Measurements from ENCODE around the gene STMN3. TPM values are rescaled to one million over a fixed set of nuclear protein-coding genes. Genes with fewer than 3 reads are reported as not detected.

The STMN3 gene
- 2.2 and 2.6 TPM in 2 replicates for total RNA-seq (2014; rRNA removed; shearing (Covaris generic))

GRCh38 chr20:63653041-63653973 is at the start of gene STMN3:
TSS of gene STMN3 (minus strand) at chr20:63653424. CDS start at chr20:63653345, 79 bp downstream.
- DNase-seq (ENCODE audit: low spot score), result peak; percentile 39

- DNase-seq (ENCODE audit: low spot score), result no peak
Observed at GRCh38 chr20:63702036-63702665, 48.9 kb upstream of the STMN3 start.

- DNase-seq (ENCODE audit: low spot score), result peak; percentile 79
Observed at GRCh38 chr20:63701329-63702035, 48.3 kb upstream of the STMN3 start.

DNA sequence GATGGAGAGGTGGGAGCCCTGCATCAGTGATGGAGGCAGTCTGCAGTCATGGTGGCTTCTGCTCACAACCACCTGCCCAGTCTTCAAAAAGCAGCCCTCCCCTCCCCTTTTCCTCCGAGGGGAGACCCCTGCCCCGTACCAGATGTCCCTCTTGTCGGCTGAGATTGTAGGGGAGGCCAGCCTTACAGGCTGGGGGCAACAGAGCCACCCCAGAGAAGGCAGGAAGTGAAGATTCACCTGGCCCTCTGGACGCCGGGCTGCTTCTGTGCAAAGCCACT is 47.8 kb upstream of the STMN3 start:
- DNase-seq (ENCODE audit: low spot score), result no peak

DNA sequence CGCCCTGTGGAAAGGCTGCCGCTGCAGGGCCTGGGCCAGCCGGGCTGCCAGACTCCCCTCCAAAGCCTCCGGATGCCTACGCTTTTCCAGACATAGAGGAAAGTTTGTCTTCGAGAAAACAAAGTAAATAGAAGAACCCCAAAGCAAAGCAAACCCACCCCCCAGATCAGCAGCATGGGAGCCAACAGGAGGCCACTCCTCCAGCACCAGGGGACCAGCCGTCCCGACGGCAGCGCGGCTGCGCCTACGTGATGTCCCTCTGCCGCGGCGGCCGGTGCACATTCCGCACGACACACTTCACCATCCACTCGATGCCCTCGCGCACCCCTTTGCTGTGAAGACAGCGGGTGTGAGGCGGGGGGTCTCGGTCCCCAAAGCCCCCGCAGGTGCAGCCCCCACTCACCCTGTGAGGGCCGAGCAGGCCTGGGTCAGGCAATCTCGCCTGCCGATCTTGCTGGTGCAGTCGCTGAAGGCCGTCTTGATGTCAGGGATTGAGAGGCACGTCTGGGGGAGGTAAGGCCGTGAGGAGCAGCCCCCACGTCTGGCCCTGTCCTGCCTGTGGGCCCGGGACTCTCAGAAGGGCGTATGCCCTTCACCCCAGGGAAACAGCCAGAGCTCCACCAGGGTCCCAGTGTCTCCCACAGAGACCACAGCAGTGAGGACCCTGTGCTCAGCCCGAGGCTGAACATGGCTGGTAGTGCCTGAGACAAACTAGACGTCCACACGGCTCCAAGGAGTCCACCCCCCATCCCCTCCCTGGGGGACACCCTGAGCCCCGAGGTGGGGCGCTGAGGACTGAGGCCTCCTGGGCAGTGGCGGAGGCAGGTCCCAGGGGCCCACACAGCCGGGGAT is 47.2 kb upstream of the STMN3 start:
- no peak for DNase-seq (ENCODE audit: low spot score)

DNA sequence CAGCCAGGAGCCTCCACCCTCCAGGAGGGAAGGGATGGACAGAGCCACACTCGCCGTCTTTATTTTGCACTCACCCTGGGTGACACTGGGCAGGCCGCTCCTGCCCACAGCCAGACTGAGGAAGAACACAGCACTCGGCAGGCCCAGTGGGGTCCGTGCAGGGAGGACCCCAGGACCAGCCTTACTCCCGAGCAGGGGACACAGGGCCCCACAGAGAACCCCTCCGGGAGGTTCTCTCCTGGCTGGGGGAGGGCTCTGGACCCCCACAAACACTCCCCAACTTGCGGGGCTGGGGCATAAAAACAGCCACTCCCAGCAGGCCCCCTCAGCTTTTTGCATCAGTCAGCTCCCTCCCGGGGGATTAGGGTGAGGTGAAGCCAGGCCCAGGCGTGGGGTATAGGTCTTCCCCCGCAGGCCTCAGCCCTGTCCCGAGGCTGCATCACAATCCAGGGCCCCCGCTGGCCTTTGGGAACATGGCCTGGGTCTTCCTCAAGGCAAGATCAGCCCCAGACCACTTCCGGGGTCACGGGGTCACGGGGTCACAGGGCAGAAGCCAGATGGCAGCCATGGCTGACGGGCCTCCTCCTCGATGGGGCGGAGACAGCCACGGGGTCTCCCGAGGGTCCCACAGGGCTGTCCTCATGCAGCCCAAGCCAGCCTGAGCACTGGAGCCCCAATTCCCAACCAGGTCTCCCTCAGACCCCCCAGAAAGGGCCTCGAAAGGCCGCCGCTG is 46.4 kb upstream of the STMN3 start:
- no peak for DNase-seq (ENCODE audit: low spot score)

DNA sequence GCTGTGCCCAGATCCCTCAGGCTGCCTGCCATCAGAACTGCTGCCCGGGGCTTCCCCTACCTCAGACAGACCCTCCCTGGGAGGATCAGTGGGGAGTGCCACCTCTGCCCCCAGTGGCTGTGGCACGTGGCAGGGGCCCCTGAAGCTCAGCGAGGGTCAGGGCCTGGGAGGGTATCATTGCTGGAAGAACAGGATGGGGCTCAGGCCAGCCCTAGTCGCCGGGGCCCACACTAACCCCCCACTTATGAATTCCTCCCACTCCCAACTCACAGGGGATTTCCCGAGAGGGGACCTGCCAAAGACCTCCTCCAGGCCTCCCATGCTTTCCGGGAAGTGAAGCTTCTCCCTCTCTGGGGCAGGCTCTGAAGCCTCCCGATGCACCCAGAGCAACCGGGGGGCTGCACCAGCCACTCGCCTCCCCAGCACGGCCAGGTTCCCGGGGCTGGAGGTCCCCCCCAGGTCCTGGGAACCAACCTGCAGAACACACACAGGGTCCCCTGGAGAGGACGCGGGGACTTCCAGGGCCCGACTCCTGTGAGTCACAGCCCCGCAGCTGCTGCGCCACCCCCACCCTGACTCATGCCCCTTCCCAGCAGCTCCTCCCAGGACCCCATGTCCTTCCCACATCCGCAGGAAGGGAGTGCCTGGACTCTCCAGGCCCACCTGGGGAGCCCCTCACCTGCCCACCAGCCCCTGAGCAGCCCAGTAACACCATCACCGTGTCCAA is 45.7 kb upstream of the STMN3 start:
- DNase-seq (ENCODE audit: low spot score), result peak; percentile 97

GRCh38 chr20:63697868-63698545 is 44.8 kb upstream of the STMN3 start:
- DNase-seq (ENCODE audit: low spot score), result no peak

- DNase-seq (ENCODE audit: low spot score), result no peak
Observed at GRCh38 chr20:63697357-63697867, 44.2 kb upstream of the STMN3 start.

DNA sequence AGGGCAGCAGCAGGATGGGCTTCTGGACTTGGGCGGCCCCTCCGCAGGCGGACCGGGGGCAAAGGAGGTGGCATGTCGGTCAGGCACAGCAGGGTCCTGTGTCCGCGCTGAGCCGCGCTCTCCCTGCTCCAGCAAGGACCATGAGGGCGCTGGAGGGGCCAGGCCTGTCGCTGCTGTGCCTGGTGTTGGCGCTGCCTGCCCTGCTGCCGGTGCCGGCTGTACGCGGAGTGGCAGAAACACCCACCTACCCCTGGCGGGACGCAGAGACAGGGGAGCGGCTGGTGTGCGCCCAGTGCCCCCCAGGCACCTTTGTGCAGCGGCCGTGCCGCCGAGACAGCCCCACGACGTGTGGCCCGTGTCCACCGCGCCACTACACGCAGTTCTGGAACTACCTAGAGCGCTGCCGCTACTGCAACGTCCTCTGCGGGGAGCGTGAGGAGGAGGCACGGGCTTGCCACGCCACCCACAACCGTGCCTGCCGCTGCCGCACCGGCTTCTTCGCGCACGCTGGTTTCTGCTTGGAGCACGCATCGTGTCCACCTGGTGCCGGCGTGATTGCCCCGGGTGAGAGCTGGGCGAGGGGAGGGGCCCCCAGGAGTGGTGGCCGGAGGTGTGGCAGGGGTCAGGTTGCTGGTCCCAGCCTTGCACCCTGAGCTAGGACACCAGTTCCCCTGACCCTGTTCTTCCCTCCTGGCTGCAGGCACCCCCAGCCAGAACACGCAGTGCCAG is 43.6 kb upstream of the STMN3 start, which contains the start of gene TNFRSF6B:
Gene TNFRSF6B (plus strand): TSS at position 25 of the 729 bp plus-strand sequence. CDS start 116 bp downstream, at position 141.
- no peak for DNase-seq (ENCODE audit: low spot score)

DNA sequence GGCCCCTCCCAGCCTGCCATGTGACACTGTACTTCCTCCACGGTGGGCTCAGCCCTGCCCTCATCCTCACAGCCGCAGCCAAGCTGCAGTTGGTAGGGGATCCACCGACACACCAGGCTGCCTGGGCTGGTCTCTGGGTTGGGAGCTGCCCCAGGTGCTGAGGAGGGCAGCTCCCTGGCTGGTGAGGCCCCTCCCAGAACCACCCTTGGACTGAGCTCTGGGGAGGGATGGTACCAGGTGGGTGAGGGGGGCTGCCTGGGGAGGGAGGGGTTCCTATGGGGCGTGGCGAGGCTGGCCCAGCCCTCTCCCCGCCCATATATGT is 43.0 kb upstream of the STMN3 start:
- no peak for DNase-seq (ENCODE audit: low spot score)

DNA sequence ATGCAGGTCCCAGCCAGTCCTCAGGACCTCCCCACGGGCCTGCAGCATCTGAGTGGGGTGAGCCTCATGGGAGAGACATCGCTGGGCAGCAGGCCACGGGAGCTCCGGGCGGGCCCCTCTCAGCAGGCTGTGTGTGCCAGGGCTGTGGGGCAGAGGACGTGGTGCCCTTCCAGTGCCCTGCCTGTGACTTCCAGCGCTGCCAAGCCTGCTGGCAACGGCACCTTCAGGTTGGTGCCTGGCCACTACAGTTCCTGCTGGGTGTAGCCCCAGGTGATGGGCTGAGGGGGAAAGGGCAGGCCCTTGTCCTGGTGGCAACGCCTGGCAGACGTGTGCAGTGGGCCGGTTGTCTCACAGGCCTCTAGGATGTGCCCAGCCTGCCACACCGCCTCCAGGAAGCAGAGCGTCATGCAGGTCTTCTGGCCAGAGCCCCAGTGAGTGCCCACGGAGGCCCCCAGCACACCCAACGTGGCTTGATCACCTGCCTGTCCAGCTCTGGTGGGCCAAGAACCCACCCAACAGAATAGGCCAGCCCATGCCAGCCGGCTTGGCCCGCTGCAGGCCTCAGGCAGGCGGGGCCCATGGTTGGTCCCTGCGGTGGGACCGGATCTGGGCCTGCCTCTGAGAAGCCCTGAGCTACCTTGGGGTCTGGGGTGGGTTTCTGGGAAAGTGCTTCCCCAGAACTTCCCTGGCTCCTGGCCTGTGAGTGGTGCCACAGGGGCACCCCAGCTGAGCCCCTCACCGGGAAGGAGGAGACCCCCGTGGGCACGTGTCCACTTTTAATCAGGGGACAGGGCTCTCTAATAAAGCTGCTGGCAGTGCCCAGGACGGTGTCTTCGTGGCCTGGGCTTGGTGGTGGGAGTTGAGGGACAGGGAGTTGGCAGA is 42.4 kb upstream of the STMN3 start:
- no peak for DNase-seq (ENCODE audit: low spot score)

DNA sequence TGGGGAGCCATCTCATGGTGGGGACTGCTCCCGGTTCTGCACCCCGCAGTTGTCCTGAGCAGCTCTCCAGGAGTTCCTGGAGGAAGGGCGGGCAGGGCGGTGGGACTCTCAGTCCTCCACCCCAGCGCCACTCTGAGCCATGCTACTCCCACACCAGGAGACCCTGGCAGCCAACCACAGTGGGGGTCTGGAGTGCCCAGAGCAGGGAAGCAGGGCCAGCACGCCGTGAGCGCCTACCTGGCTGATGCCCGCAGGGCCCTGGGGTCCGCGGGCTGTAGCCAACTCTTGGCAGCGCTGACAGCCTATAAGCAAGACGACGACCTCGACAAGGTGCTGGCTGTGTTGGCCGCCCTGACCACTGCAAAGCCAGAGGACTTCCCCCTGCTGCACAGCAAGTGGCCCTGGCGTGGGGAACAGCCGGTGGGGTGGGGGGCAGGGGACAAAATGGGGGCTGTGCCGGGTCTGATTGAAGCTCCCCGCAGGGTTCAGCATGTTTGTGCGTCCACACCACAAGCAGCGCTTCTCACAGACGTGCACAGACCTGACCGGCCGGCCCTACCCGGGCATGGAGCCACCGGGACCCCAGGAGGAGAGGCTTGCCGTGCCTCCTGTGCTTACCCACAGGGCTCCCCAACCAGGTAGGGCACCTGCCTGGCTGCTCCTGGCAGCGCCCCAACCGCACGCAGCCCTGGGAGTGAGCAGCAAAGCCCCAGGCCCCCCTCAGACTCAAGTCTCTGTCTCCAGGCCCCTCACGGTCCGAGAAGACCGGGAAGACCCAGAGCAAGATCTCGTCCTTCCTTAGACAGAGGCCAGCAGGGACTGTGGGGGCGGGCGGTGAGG is 41.6 kb upstream of the STMN3 start:
- DNase-seq (ENCODE audit: low spot score), result no peak

DNA sequence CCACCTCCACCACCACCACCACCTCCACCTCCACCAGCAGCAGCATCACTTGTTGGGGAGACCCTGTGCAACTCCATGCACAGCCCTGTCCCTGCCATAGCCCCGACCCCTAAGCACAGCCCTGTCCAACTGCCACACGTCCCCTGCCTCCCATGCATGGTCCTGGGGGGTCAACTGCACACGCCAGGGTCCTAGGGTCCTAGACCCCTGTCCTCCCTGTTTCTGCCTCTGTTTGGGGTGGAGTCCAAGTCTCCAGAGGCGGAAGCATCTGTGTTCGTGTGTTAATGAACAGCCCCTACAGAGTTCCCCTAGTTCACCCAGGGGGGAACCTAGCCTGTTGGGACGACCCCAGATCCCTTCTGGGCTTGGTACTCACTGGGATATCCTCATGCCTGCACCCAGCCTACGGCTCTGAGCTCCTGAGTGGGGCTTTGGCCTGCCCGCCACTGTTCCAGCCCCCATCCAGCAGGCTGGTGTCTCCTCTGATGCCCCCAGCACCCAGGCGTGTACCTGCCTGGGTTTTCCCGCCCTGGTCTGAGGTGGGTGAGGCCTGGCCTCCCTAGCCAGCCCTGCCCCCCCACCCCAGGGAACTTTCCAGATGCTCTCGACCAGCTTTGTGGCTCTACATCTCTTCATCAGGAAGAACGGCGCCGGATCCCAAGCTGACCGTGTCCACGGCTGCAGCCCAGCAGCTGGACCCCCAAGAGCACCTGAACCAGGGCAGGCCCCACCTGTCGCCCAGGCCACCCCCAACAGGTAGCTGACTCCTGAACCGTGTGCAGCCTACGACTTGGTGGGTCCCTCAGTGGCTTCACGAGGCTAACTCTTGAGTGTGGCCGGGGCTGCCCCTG is 40.7 kb upstream of the STMN3 start:
- DNase-seq (ENCODE audit: low spot score), result no peak

DNA sequence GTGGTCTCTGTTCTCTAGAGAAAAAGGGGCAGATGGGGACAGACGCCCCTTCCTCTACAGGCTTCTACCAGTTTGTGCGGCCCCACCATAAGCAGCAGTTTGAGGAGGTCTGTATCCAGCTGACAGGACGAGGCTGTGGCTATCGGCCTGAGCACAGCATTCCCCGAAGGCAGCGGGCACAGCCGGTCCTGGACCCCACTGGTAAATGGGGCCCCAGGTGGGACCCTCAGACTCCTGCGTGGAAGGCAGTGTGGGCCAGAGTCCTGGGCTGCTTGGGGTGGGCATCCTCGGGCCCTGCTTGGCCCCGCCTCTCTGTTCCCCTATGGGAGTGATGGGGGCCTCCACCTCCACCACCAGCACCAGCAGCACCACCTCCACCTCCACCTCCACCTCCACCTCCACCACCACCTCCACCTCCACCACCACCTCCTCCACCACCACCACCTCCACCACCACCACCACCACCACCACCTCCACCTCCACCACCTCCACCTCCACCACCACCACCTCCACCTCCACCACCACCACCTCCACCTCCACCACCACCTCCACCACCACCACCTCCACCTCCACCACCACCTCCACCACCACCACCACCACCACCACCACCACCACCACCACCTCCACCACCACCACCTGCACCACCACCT is 40.0 kb upstream of the STMN3 start:
- no peak for DNase-seq (ENCODE audit: low spot score)

All from A172 (cell line).